ENCODE data around the gene UBC. TPM values are rescaled to one million over a fixed set of nuclear protein-coding genes. Genes with fewer than 3 reads are reported as not detected.

Gene UBC
- total and polyA plus RNA-seq, 9 of the 15 experiments (the other 6 are each of a cell fraction or from before 2014, with no cell fraction given), result 533 to 1,153 (median 813) TPM

DNA sequence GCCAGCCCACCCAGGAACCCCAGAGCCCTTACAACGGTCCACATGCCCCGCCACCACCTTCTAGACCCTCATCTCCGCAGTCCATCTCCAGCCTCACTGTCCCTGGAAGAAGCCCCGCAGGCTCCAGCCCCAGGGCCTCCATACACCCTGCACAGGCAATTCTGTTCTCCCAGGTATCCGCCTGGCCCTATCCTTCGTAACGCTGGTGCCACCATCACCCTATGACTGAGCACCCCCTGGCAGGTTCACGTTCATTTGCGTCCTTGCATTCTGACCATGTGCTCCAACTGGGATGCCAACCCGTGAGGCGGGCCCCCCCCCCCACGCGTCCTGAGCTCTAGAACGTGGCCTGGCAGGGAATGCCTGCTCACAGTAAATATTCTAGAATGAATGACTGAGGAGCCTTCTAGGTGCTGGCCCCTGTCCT, 50.1 kb downstream of the UBC start (continued):
- TF ChIP-seq, protein P1, sequence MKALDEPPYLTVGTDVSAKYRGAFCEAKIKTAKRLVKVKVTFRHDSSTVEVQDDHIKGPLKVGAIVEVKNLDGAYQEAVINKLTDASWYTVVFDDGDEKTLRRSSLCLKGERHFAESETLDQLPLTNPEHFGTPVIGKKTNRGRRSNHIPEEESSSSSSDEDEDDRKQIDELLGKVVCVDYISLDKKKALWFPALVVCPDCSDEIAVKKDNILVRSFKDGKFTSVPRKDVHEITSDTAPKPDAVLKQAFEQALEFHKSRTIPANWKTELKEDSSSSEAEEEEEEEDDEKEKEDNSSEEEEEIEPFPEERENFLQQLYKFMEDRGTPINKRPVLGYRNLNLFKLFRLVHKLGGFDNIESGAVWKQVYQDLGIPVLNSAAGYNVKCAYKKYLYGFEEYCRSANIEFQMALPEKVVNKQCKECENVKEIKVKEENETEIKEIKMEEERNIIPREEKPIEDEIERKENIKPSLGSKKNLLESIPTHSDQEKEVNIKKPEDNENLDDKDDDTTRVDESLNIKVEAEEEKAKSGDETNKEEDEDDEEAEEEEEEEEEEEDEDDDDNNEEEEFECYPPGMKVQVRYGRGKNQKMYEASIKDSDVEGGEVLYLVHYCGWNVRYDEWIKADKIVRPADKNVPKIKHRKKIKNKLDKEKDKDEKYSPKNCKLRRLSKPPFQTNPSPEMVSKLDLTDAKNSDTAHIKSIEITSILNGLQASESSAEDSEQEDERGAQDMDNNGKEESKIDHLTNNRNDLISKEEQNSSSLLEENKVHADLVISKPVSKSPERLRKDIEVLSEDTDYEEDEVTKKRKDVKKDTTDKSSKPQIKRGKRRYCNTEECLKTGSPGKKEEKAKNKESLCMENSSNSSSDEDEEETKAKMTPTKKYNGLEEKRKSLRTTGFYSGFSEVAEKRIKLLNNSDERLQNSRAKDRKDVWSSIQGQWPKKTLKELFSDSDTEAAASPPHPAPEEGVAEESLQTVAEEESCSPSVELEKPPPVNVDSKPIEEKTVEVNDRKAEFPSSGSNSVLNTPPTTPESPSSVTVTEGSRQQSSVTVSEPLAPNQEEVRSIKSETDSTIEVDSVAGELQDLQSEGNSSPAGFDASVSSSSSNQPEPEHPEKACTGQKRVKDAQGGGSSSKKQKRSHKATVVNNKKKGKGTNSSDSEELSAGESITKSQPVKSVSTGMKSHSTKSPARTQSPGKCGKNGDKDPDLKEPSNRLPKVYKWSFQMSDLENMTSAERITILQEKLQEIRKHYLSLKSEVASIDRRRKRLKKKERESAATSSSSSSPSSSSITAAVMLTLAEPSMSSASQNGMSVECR (CRISPR knock-in tag; IDR thresholded peaks at IDR 0.05), result no peak
- TF ChIP-seq ZNF589 (CRISPR knock-in tag; IDR thresholded peaks at IDR 0.05; ENCODE audit: low read depth) (no peak), U2AF1 (optimal IDR thresholded peaks at IDR 0.05; ENCODE audit: low read depth, low read length) (no peak), LARP7 (IDR thresholded peaks at IDR 0.05) (no peak), PHB2 (IDR thresholded peaks at IDR 0.05; ENCODE audit: low read depth) (no peak), HDGF (IDR thresholded peaks at IDR 0.05) (peak; percentile 61), ARNT (IDR thresholded peaks at IDR 0.05) (0 out of 4 replicates have a peak, but pooled peaks of 1 of the 2 experiments have one; percentile 2), ZNF12 (CRISPR knock-in tag; IDR thresholded peaks at IDR 0.05) (no peak), HDAC3 (IDR thresholded peaks at IDR 0.05; ENCODE audit: borderline replicate concordance, partially characterized antibody) (no peak)
- TF ChIP-seq, protein P2, sequence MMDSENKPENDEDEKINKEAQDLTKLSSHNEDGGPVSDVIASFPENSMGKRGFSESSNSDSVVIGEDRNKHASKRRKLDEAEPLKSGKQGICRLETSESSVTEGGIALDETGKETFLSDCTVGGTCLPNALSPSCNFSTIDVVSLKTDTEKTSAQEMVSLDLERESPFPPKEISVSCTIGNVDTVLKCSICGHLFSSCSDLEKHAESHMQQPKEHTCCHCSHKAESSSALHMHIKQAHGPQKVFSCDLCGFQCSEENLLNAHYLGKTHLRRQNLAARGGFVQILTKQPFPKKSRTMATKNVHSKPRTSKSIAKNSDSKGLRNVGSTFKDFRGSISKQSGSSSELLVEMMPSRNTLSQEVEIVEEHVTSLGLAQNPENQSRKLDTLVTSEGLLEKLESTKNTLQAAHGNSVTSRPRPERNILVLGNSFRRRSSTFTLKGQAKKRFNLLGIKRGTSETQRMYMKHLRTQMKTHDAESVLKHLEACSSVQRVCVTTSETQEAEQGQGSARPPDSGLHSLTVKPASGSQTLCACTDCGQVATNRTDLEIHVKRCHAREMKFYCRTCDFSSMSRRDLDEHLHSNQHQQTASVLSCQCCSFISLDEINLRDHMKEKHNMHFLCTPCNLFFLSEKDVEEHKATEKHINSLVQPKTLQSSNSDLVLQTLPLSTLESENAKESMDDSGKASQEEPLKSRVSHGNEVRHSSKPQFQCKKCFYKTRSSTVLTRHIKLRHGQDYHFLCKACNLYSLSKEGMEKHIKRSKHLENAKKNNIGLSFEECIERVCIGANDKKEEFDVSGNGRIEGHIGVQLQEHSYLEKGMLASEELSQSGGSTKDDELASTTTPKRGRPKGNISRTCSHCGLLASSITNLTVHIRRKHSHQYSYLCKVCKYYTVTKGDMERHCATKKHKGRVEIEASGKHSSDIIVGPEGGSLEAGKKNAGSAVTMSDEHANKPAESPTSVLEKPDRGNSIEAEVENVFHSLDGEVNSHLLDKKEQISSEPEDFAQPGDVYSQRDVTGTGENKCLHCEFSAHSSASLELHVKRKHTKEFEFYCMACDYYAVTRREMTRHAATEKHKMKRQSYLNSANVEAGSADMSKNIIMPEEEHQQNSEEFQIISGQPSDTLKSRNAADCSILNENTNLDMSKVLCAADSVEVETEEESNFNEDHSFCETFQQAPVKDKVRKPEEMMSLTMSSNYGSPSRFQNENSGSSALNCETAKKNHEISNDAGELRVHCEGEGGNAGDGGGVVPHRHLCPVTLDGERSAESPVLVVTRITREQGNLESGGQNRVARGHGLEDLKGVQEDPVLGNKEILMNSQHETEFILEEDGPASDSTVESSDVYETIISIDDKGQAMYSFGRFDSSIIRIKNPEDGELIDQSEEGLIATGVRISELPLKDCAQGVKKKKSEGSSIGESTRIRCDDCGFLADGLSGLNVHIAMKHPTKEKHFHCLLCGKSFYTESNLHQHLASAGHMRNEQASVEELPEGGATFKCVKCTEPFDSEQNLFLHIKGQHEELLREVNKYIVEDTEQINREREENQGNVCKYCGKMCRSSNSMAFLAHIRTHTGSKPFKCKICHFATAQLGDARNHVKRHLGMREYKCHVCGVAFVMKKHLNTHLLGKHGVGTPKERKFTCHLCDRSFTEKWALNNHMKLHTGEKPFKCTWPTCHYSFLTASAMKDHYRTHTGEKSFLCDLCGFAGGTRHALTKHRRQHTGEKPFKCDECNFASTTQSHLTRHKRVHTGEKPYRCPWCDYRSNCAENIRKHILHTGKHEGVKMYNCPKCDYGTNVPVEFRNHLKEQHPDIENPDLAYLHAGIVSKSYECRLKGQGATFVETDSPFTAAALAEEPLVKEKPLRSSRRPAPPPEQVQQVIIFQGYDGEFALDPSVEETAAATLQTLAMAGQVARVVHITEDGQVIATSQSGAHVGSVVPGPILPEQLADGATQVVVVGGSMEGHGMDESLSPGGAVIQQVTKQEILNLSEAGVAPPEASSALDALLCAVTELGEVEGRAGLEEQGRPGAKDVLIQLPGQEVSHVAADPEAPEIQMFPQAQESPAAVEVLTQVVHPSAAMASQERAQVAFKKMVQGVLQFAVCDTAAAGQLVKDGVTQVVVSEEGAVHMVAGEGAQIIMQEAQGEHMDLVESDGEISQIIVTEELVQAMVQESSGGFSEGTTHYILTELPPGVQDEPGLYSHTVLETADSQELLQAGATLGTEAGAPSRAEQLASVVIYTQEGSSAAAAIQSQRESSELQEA (IDR thresholded peaks at IDR 0.05; ENCODE audit: low read depth), result no peak
- TF ChIP-seq, protein P3, sequence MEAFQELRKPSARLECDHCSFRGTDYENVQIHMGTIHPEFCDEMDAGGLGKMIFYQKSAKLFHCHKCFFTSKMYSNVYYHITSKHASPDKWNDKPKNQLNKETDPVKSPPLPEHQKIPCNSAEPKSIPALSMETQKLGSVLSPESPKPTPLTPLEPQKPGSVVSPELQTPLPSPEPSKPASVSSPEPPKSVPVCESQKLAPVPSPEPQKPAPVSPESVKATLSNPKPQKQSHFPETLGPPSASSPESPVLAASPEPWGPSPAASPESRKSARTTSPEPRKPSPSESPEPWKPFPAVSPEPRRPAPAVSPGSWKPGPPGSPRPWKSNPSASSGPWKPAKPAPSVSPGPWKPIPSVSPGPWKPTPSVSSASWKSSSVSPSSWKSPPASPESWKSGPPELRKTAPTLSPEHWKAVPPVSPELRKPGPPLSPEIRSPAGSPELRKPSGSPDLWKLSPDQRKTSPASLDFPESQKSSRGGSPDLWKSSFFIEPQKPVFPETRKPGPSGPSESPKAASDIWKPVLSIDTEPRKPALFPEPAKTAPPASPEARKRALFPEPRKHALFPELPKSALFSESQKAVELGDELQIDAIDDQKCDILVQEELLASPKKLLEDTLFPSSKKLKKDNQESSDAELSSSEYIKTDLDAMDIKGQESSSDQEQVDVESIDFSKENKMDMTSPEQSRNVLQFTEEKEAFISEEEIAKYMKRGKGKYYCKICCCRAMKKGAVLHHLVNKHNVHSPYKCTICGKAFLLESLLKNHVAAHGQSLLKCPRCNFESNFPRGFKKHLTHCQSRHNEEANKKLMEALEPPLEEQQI (IDR thresholded peaks at IDR 0.05), result no peak
- TF ChIP-seq, protein P4, sequence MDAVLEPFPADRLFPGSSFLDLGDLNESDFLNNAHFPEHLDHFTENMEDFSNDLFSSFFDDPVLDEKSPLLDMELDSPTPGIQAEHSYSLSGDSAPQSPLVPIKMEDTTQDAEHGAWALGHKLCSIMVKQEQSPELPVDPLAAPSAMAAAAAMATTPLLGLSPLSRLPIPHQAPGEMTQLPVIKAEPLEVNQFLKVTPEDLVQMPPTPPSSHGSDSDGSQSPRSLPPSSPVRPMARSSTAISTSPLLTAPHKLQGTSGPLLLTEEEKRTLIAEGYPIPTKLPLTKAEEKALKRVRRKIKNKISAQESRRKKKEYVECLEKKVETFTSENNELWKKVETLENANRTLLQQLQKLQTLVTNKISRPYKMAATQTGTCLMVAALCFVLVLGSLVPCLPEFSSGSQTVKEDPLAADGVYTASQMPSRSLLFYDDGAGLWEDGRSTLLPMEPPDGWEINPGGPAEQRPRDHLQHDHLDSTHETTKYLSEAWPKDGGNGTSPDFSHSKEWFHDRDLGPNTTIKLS (IDR thresholded peaks at IDR 0.05; ENCODE audit: borderline replicate concordance, low read depth), result no peak

Measured in K562 (cell line).